Measurements from ENCODE around the gene ZFPL1.

The ZFPL1 gene

GRCh38 chr11:65065851-65066250 lies 18.2 kb upstream of the ZFPL1 start:
- TF ChIP-seq, protein P1, sequence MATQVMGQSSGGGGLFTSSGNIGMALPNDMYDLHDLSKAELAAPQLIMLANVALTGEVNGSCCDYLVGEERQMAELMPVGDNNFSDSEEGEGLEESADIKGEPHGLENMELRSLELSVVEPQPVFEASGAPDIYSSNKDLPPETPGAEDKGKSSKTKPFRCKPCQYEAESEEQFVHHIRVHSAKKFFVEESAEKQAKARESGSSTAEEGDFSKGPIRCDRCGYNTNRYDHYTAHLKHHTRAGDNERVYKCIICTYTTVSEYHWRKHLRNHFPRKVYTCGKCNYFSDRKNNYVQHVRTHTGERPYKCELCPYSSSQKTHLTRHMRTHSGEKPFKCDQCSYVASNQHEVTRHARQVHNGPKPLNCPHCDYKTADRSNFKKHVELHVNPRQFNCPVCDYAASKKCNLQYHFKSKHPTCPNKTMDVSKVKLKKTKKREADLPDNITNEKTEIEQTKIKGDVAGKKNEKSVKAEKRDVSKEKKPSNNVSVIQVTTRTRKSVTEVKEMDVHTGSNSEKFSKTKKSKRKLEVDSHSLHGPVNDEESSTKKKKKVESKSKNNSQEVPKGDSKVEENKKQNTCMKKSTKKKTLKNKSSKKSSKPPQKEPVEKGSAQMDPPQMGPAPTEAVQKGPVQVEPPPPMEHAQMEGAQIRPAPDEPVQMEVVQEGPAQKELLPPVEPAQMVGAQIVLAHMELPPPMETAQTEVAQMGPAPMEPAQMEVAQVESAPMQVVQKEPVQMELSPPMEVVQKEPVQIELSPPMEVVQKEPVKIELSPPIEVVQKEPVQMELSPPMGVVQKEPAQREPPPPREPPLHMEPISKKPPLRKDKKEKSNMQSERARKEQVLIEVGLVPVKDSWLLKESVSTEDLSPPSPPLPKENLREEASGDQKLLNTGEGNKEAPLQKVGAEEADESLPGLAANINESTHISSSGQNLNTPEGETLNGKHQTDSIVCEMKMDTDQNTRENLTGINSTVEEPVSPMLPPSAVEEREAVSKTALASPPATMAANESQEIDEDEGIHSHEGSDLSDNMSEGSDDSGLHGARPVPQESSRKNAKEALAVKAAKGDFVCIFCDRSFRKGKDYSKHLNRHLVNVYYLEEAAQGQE (IDR thresholded peaks at IDR 0.05; ENCODE audit: low read depth) = no peak
- no peak for TF ChIP-seq YY1 (IDR thresholded peaks at IDR 0.05; ENCODE audit: low read depth)
- no peak for TF ChIP-seq FOXM1 (IDR thresholded peaks at IDR 0.05; ENCODE audit: borderline replicate concordance, low read depth)
- TF ChIP-seq TEAD4 (IDR thresholded peaks at IDR 0.05) = no peak
- no peak for TF ChIP-seq TAF1 (IDR thresholded peaks at IDR 0.05; ENCODE audit: low read depth)
- TF ChIP-seq EP300 (IDR thresholded peaks at IDR 0.05; ENCODE audit: borderline replicate concordance) = no peak
- TF ChIP-seq MAX (IDR thresholded peaks at IDR 0.05) = no peak
- TF ChIP-seq NFIC (IDR thresholded peaks at IDR 0.05) = no peak

- no peak for TF ChIP-seq NFIC (IDR thresholded peaks at IDR 0.05)
- TF ChIP-seq, protein P1 (IDR thresholded peaks at IDR 0.05; ENCODE audit: low read depth) = no peak
- no peak for TF ChIP-seq RAD21 (IDR thresholded peaks at IDR 0.05; ENCODE audit: low read depth)
- no peak for TF ChIP-seq EGR1 (IDR thresholded peaks at IDR 0.05)
- no peak for TF ChIP-seq TEAD4 (IDR thresholded peaks at IDR 0.05)
- no peak for TF ChIP-seq EP300 (IDR thresholded peaks at IDR 0.05; ENCODE audit: borderline replicate concordance)
- TF ChIP-seq YY1 (IDR thresholded peaks at IDR 0.05; ENCODE audit: low read depth) = no peak
- no peak for TF ChIP-seq TAF1 (IDR thresholded peaks at IDR 0.05; ENCODE audit: low read depth)
- TF ChIP-seq CEBPB (IDR thresholded peaks at IDR 0.05) = no peak
- TF ChIP-seq CREB1 (IDR thresholded peaks at IDR 0.05; ENCODE audit: low read depth) = no peak
- no peak for TF ChIP-seq ZBTB7A (IDR thresholded peaks at IDR 0.05; ENCODE audit: low read depth)
- no peak for TF ChIP-seq MAX (IDR thresholded peaks at IDR 0.05)
- TF ChIP-seq FOXM1 (IDR thresholded peaks at IDR 0.05; ENCODE audit: borderline replicate concordance, low read depth) = no peak
- TF ChIP-seq TCF12 (IDR thresholded peaks at IDR 0.05; ENCODE audit: low read depth) = no peak
- TF ChIP-seq USF1 (IDR thresholded peaks at IDR 0.05) = no peak
These were observed 17.7 kb upstream of the ZFPL1 start for GRCh38 chr11:65066315-65066714.

DNA sequence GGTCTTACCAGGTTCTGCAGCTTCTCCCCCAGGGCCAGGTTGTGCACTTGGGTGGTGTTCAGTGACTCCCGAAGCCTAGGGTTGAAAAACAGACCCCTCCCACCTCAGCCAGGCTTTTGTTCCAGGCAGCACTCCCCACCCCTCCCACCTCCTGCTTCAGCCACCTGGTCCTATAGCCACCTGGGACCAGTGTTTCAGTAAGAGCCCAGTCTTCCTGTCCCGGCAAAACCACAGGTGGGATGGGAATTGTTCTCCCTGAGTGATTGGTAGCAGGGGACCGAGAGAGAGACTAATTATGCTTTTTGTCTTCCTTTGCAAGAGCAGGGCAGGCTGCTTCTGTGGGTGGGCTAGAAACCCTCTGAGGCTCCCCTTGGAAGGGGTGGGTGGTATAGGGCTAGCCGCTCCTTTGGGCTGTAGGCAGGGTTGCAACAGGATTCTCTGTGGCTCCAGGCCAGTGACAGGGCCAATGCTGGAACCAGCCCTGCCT lies 17.2 kb upstream of the ZFPL1 start:
- TF ChIP-seq RAD21 (IDR thresholded peaks at IDR 0.05; ENCODE audit: low read depth) (no peak), TAF1 (IDR thresholded peaks at IDR 0.05; ENCODE audit: low read depth) (no peak), CEBPB (IDR thresholded peaks at IDR 0.05) (no peak), MAX (IDR thresholded peaks at IDR 0.05) (no peak), FOXM1 (IDR thresholded peaks at IDR 0.05; ENCODE audit: borderline replicate concordance, low read depth) (no peak), EP300 (IDR thresholded peaks at IDR 0.05; ENCODE audit: borderline replicate concordance) (no peak), EGR1 (IDR thresholded peaks at IDR 0.05) (no peak), CREB1 (IDR thresholded peaks at IDR 0.05; ENCODE audit: low read depth) (no peak), USF1 (IDR thresholded peaks at IDR 0.05) (no peak), ZBTB7A (IDR thresholded peaks at IDR 0.05; ENCODE audit: low read depth) (no peak), YY1 (IDR thresholded peaks at IDR 0.05; ENCODE audit: low read depth) (no peak), NFIC (IDR thresholded peaks at IDR 0.05) (no peak), TCF12 (IDR thresholded peaks at IDR 0.05; ENCODE audit: low read depth) (no peak), TEAD4 (IDR thresholded peaks at IDR 0.05) (no peak)
- TF ChIP-seq, protein P1 (IDR thresholded peaks at IDR 0.05; ENCODE audit: low read depth) = no peak

DNA sequence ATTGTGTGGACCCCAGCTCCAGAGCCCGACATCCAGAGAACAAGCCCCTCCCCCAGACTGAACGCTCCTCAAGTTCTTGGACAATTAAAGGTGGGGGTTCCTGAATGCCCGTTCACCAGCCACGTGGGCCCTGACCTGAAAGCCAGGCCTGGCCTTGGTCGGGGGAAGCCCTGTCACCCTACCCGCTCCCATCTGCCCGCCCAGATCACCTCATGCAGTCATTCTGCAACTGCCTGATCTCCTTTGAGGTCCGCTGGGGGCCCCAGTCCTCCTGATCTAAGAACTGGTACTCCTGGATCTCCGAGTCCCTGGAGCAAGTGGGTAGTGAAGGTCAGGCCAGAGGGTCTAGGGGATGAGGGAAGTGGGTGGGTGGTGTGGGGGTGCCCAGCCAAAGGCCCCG lies 16.6 kb upstream of the ZFPL1 start:
- TF ChIP-seq USF1 (IDR thresholded peaks at IDR 0.05) (no peak), CREB1 (IDR thresholded peaks at IDR 0.05; ENCODE audit: low read depth) (no peak), FOXM1 (IDR thresholded peaks at IDR 0.05; ENCODE audit: borderline replicate concordance, low read depth) (no peak), TAF1 (IDR thresholded peaks at IDR 0.05; ENCODE audit: low read depth) (no peak), CEBPB (IDR thresholded peaks at IDR 0.05) (no peak), RAD21 (IDR thresholded peaks at IDR 0.05; ENCODE audit: low read depth) (no peak), ZBTB7A (IDR thresholded peaks at IDR 0.05; ENCODE audit: low read depth) (no peak), MAX (IDR thresholded peaks at IDR 0.05) (no peak)
- TF ChIP-seq, protein P1 (IDR thresholded peaks at IDR 0.05; ENCODE audit: low read depth) = no peak
